Loucy (cell line): ENCODE data around the gene DEFB119.
"Not testable (repeated sequence)": the region's sequence is repeated elsewhere in the genome, so short reads cannot be mapped to it uniquely, and the experiment has no call there.

Experiments used
- H2AFZ ChIP-seq: fragments of 200-600 bp; sonication (generic); 2 replicates; pipeline ENCODE4 v1.6.0; 2016; ENCODE audit warnings: antibody characterized with exemption, mild to moderate bottlenecking, low read length, moderate library complexity
- H3F3A ChIP-seq: fragments of 200-600 bp; 2 replicates; pipeline ENCODE4 v1.6.0; 2016; ENCODE audit warnings: antibody characterized with exemption, low read depth, mild to moderate bottlenecking
- H3K27me3 ChIP-seq: fragments of 200-600 bp; sonication (generic); 2 replicates; pipeline ENCODE4 v1.6.1; 2014; ENCODE audit warnings: low read length, mild to moderate bottlenecking; ENCODE audit not compliant: insufficient read depth, poor library complexity, severe bottlenecking
- H3K36me3 ChIP-seq: fragments of 200-600 bp; sonication (generic); 2 replicates; pipeline ENCODE4 v1.6.1; 2016; ENCODE audit warnings: low read length; ENCODE audit not compliant: insufficient read depth
- H3K4me1 ChIP-seq: fragments of 200-600 bp; sonication (generic); 2 replicates; pipeline ENCODE4 v1.5.1; 2014; ENCODE audit warnings: low read length, mild to moderate bottlenecking; ENCODE audit not compliant: insufficient read depth, poor library complexity, severe bottlenecking
- H3K4me2 ChIP-seq: fragments of 200-600 bp; sonication (generic); 2 replicates; pipeline ENCODE4 v1.6.0; 2014; ENCODE audit warnings: antibody characterized with exemption, low read length, low read depth, mild to moderate bottlenecking; ENCODE audit not compliant: poor library complexity, severe bottlenecking
- H3K4me3 ChIP-seq: fragments of 200-600 bp; sonication (generic); 2 replicates; pipeline ENCODE4 v1.5.1; 2014; ENCODE audit warnings: low read length, mild to moderate bottlenecking, mixed read lengths; ENCODE audit not compliant: poor library complexity, severe bottlenecking
- H3K79me2 ChIP-seq: fragments of 200-600 bp; sonication (generic); 2 replicates; pipeline ENCODE4 v1.6.1; 2014; ENCODE audit warnings: low read length; ENCODE audit not compliant: insufficient read depth
- H3K9ac ChIP-seq: fragments of 200-600 bp; sonication (generic); 2 replicates; pipeline ENCODE4 v1.6.0; 2014; ENCODE audit warnings: mild to moderate bottlenecking, low read depth, low read length, moderate library complexity; ENCODE audit not compliant: poor library complexity, severe bottlenecking
- H3K9me2 ChIP-seq: fragments of 200-600 bp; sonication (generic); replicated peaks from 2 replicates; pipeline ENCODE4 v1.6.1; 2016; ENCODE audit warnings: low read depth, low read length, mixed read lengths
- H3K9me3 ChIP-seq: fragments of 200-600 bp; sonication (generic); 2 replicates; pipeline ENCODE4 v1.6.1; 2014; ENCODE audit warnings: mild to moderate bottlenecking, antibody characterized with exemption, low read length, low read depth; ENCODE audit not compliant: insufficient read depth
- H4K20me1 ChIP-seq: fragments of 200-600 bp; sonication (generic); 2 replicates; pipeline ENCODE4 v1.6.0; 2014; ENCODE audit warnings: antibody characterized with exemption, low read length, mild to moderate bottlenecking; ENCODE audit not compliant: insufficient read depth, poor library complexity, severe bottlenecking
- EZH2phosphoT487 ChIP-seq: fragments of 200-600 bp; IDR thresholded peaks from 2 replicates; pipeline ENCODE4 v1.6.1; 2018; ENCODE audit warnings: antibody characterized with exemption, mild to moderate bottlenecking, moderate library complexity, borderline replicate concordance
- TF ChIP-seq, protein P1 (sequence below): fragments of 200-600 bp; sonication (generic); conservative IDR thresholded peaks from 2 replicates; pipeline ENCODE4 v1.5.1; 2014; ENCODE audit warnings: mild to moderate bottlenecking, antibody characterized with exemption, low read length

Gene DEFB119

DNA sequence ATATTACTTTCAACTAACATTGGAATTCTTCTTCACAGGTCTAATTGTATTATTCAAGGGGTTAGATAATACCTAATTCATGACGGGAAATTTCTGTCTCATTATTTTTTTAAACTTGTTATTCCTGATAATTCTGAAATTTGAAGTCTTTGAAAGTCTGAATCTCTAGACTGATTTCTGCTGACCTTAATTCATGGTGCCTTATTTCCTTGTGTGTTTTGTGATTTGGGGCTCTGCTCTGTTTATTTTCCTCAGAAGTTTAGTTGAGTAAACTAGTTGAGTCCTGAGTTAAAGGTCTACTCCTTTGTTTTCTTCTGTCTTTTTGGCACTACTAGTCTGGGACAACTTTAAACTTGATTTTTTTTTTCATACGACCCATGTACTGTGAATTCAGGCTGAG is 16.0 kb downstream of the DEFB119 start:
- no peak overlapping the region for H2AFZ ChIP-seq
- TF ChIP-seq EZH2phosphoT487: no peak
- TF ChIP-seq, protein P1, sequence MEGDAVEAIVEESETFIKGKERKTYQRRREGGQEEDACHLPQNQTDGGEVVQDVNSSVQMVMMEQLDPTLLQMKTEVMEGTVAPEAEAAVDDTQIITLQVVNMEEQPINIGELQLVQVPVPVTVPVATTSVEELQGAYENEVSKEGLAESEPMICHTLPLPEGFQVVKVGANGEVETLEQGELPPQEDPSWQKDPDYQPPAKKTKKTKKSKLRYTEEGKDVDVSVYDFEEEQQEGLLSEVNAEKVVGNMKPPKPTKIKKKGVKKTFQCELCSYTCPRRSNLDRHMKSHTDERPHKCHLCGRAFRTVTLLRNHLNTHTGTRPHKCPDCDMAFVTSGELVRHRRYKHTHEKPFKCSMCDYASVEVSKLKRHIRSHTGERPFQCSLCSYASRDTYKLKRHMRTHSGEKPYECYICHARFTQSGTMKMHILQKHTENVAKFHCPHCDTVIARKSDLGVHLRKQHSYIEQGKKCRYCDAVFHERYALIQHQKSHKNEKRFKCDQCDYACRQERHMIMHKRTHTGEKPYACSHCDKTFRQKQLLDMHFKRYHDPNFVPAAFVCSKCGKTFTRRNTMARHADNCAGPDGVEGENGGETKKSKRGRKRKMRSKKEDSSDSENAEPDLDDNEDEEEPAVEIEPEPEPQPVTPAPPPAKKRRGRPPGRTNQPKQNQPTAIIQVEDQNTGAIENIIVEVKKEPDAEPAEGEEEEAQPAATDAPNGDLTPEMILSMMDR: no peak
- H4K20me1 ChIP-seq: no peaks in the 10 kb centered on the region
- H3K9ac ChIP-seq: no peak overlapping the region
- no peaks in the 10 kb centered on the region for H3K9me2 ChIP-seq
- no peaks in the 10 kb centered on the region for H3K36me3 ChIP-seq
- no peak overlapping the region for H3K4me2 ChIP-seq
- no peaks in the 10 kb centered on the region for H3K4me1 ChIP-seq
- H3K27me3 ChIP-seq: no peaks in the 10 kb centered on the region
- no peaks in the 10 kb centered on the region for H3K79me2 ChIP-seq
- no peak overlapping the region for H3K4me3 ChIP-seq
- H3K9me3 ChIP-seq: no peaks in the 10 kb centered on the region
- H3F3A ChIP-seq: no peaks in the 10 kb centered on the region

DNA sequence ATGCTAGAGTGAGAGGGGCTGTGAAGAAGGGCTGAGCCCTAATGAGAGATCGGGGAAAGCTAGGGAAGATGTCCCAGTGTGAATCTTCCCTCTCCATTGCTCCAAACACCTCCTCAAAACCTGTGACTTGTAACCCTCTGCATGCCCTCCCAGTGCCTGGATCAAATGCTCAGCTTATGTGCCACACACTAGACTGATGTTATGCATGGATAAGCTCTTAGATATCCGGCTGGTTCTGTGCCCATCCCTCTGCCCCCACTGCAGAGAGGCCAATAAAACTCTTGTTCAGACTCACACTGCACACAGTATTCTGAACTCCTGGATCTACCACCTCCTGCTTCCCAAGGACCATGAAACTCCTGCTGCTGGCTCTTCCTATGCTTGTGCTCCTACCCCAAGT is 22.1 kb downstream of the DEFB119 start, which contains the start of gene DEFB118:
Gene DEFB118 (plus strand): TSS at position 301 of the 400 bp plus-strand sequence. CDS start 50 bp downstream, at position 351.
- no peaks in the 10 kb centered on the region for H4K20me1 ChIP-seq
- TF ChIP-seq, protein P1: no peak
- no peak for TF ChIP-seq EZH2phosphoT487
- no peaks in the 10 kb centered on the region for H3K9me2 ChIP-seq
- H3K9me3 ChIP-seq: no peaks in the 10 kb centered on the region
- no peak within 1 kb of the TSS for H2AFZ ChIP-seq
- no peak within 1 kb of the TSS for H3K4me2 ChIP-seq
- H3F3A ChIP-seq: no peaks in the 10 kb centered on the region
- no peak within 1 kb of the TSS for H3K9ac ChIP-seq
- H3K4me1 ChIP-seq: no peaks in the 10 kb centered on the region
- no peaks in the 10 kb centered on the region for H3K36me3 ChIP-seq
- no peaks in the 10 kb centered on the region for H3K27me3 ChIP-seq
- no peaks in the 10 kb centered on the region for H3K79me2 ChIP-seq
- H3K4me3 ChIP-seq: no peak within 1 kb of the TSS

DNA sequence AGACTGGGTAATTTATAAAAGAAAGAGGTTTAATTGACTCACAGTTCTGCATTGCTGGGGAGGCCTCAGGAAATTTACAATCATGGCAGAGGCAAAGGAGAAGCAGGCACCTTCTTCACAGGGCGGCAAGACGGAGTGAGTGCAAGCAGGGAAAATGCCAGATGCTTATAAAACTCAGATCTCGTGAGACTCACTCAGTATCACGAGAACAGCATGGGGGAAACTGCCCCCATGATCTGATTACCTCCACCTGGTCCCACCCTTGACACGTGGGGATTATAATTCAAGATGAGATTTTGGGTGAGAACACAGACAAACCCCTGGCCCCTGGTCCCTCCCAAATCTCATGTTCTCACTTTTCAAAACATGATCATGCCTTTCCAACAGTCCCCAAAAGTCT is 26.1 kb downstream of the DEFB119 start:
- not testable (repeated sequence) for H4K20me1 ChIP-seq, H3K4me2 ChIP-seq, H3K27me3 ChIP-seq, H3K36me3 ChIP-seq, H3K79me2 ChIP-seq, H3K9ac ChIP-seq, H3F3A ChIP-seq, H3K9me3 ChIP-seq, H3K9me2 ChIP-seq, H3K4me1 ChIP-seq, H2AFZ ChIP-seq, H3K4me3 ChIP-seq

DNA sequence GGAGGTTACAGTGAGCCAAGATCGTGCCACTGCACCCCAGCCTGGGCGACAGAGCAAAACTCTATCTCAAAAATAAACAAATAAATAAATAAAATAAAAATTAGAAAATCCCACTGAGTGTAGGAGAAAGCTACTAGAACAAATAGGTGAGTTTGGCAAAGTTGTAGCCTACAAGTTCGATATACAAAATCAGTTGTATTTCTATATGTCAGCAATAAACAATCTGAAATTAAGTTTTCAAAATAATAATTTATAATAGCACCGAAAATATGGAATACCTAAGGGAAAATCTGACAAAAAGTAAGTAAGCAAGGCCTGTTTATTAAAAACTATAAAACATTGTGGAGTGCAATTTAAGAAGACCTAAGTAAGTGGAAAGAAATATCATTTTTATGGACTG is 27.1 kb downstream of the DEFB119 start:
- H2AFZ ChIP-seq: no peak overlapping the region
- H3K9me3 ChIP-seq: no peaks in the 10 kb centered on the region
- TF ChIP-seq, protein P1: no peak
- TF ChIP-seq EZH2phosphoT487: no peak
- H3K9me2 ChIP-seq: no peaks in the 10 kb centered on the region
- no peaks in the 10 kb centered on the region for H3F3A ChIP-seq
- H3K9ac ChIP-seq: no peak overlapping the region
- no peaks in the 10 kb centered on the region for H3K27me3 ChIP-seq
- H3K4me2 ChIP-seq: no peak overlapping the region
- H4K20me1 ChIP-seq: no peaks in the 10 kb centered on the region
- no peaks in the 10 kb centered on the region for H3K79me2 ChIP-seq
- no peak overlapping the region for H3K4me3 ChIP-seq
- no peaks in the 10 kb centered on the region for H3K4me1 ChIP-seq
- H3K36me3 ChIP-seq: no peaks in the 10 kb centered on the region
